CD1c-positive myeloid dendritic cell (primary cell): ENCODE data around the gene ATG4B.

Experiments used
- DNase-seq: peaks from one replicate; pipeline ENCODE4 v3.0.0-alpha.2; 2016; ENCODE audit errors: extremely low spot score

ATG4B gene

DNA sequence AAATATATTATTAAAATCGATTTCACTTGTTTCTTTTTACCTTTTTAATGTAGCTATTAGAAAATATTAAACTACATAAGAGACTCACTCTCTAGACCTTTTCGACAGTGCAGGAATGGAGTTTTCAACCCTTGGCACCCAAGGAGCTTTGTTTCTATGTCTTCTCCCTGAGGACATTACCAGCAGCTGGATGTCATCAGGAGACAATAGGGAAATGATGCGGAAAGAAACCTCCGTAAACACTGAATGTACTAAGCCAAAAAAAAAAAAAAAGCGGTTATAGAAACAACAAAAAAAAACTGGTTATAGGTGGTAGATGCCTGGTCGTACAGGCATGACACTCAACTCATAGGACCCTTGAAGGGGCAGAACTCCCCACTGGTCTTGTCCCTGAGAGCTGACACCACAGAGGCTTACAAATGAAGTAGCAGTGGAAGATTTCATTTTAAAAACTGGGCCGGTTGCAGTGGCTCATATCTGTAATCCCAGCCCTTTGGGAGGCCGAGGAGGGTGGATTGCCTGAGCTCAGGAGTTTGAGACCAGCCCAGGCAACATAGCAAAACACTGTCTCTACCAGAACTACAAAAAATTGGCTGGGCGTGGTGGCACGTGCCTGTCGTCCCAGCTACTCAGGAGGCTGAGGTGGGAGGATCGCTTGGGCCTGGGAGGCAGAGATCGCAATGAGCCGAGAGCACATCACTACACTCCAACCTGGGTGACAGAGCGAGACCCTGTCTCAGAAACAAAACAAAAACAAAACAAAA lies 24.3 kb upstream of the ATG4B start:
- DNase-seq, result no peak

GRCh38 chr2:241615041-241615440 lies 22.5 kb upstream of the ATG4B start:
- DNase-seq, result no peak

- no peak for DNase-seq
Observed at GRCh38 chr2:241615522-241616052, 21.9 kb upstream of the ATG4B start.

GRCh38 chr2:241616168-241617125 lies 21.0 kb upstream of the ATG4B start:
- DNase-seq, result no peak

- DNase-seq, result peak; percentile 55
Observed at GRCh38 chr2:241617431-241618154, 19.9 kb upstream of the ATG4B start.

DNA sequence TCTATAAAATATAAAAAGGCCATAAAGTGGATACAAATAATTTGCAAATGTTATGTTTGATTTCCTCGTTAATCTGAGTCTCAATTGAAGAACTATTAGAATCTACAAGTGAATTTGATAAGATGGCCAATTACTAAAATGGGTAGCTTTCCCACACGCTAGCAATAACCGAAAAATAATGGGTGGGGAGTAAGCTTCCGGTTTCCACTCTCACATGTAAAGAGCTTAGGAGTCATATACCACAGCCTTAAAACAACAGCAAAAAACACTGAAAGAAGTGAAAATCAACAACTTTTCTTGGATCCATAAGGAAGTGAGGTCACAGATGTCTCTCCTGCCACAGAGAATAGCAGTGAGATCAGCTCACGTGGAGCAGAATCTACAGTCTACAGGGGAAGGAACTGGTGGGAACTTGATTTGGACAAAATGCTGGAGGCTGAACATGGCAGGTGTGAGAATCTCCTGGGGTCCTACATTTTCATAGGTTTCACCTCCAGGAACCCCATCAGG lies 19.1 kb upstream of the ATG4B start:
- DNase-seq, result no peak

DNA sequence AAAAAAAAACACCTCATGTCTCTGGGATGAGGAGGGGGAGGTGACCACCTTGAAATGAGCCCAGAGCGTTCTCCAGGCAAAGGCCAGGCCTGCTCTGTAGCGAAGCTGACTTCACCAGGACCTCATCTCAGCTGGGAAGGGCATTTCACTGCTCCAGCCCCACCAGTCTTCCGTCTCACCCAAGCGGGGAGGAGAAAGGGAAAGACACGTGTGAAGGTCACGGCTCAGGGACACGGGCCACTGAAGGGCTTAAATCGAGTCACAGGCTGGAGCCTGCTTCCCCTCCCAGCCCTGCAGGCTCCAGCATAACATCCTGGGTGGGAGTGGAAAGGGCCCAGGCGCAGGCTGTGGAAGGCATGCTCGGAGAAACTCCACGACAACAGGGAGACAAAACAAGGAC lies 18.7 kb upstream of the ATG4B start:
- no peak for DNase-seq

DNA sequence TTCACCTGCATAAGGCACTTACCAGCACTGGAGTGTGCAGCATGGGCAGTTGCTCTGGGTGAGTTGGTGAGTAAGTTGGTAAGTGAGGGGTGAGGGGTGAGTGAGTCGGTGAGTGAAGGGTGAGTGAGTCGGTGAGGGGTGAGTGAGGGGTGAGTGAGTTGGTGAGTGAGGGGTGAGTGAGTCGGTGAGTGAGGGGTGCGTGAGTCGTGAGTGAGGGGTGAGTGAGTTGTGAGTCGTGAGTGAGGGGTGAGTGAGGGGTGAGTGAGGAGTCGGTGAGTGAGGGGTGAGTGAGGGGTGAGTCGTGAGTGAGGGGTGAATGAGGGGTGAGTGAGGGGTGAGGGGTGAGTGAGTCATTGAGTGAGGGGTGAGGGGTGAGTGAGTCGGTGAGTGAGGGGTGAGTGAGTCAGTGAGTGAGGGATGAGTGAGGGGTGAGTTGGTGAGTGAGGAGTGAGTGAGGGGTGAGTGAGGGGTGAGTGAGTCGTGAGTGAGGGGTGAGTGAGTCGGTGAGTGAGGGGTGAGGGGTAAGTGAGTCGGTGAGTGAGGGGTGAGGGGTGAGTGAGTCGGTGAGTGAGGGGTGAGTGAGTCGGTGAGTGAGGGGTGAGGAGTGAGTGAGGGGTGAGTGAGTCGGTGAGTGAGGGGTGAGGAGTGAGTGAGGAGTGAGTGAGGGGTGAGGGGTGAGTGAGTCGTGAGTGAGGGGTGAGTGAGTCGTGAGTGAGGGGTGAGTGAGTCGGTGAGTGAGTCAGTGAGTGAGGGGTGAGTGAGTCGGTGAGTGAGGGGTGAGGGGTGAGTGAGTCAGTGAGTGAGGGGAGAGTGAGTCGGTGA lies 17.7 kb upstream of the ATG4B start:
- no peak for DNase-seq

- DNase-seq, result peak; percentile 37
Observed at GRCh38 chr2:241620419-241620769, 17.1 kb upstream of the ATG4B start.

- DNase-seq, result no peak
Observed at GRCh38 chr2:241627675-241628074, 9.8 kb upstream of the ATG4B start.

DNA sequence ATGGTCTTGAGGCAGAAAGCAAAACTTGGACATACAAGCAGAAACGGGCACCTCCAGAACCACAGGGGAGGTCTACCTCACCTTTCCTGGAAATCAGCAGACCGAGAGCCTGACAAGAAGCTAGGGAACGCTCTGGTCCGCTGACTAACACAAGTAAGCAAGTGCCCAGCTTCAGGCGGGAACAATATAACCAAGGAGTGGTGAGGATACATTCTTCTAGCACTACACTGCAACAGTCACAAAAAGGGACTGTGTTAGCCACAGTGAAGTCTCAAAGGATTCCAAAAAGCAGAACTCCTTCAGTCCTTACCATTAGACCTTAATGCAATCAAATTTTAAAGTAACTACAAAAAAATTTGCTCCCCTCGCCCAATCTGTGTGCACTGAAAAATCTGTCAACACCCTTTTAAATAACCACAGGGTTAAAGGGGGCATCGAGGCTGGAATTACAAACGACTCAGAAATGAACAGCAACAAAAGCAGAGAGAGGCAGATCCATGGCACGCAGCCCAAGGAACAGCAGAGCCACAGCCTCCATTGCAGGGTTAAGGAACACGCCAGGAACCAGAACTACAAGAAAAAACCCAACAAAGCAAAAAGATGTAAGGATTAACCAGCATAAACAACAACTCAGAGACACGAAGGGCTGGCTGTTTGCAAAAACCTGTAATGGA lies 7.6 kb upstream of the ATG4B start:
- DNase-seq, result no peak

DNA sequence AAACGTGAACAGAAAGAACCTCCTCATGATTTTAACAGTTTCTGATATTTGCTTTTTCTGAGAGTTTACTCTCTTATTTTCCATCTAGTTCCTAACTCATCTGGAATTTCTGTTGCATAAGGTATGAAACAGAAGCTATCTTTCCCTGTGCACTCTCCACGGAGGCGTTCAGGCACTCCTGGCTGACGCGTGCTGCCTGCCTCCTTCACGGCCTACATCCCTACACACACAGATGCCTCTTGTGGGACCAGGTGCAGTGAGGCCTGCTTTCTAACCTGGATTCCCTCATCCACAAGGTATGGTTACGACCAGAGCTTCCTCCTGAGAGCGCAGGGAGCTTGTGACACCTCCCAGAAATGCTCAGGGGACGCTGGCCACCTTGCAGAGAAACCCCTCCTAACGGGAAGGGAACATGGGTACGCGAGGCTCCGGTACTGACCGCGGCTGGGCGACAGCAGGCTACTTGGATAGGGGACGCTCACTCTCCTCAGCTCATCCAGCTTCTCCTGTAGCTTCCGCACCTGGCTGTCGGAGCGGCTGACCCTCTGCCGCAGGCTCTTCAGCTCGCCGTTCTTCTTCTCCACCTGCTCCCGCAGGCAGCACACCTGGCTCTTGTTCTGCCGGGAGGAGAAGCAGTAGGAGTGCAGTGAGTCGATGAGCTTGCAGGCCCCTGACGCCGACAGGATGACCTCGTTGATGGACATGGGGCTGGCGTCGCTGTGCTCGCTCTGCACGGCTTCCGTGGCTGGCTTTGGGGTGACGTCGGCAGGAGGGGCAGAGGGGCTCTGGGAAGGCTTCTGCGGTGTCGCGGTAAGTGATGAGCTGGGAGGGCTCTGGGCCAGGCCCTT lies 4.8 kb upstream of the ATG4B start:
- no peak for DNase-seq

GRCh38 chr2:241633561-241633960 lies 3.9 kb upstream of the ATG4B start:
- no peak for DNase-seq

DNA sequence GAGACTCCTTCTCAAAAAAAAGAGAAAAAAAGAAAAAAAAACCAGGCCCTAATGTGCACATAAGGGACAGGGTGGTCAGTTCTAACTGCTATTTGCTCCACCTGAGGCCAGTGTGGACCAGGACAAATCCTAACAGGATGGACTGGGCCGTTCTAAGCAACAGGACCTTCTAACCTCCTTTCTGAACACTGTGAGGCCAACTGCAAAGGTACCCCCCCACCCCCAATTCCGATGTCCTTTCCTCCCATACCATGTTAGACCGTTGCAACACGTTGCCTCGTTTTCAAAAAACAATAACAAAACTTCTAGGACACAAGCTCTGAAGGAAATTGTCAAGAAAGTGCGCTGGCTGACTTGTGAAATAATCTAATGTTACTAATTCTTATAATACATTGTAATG lies 1.7 kb upstream of the ATG4B start:
- DNase-seq, result no peak

DNA sequence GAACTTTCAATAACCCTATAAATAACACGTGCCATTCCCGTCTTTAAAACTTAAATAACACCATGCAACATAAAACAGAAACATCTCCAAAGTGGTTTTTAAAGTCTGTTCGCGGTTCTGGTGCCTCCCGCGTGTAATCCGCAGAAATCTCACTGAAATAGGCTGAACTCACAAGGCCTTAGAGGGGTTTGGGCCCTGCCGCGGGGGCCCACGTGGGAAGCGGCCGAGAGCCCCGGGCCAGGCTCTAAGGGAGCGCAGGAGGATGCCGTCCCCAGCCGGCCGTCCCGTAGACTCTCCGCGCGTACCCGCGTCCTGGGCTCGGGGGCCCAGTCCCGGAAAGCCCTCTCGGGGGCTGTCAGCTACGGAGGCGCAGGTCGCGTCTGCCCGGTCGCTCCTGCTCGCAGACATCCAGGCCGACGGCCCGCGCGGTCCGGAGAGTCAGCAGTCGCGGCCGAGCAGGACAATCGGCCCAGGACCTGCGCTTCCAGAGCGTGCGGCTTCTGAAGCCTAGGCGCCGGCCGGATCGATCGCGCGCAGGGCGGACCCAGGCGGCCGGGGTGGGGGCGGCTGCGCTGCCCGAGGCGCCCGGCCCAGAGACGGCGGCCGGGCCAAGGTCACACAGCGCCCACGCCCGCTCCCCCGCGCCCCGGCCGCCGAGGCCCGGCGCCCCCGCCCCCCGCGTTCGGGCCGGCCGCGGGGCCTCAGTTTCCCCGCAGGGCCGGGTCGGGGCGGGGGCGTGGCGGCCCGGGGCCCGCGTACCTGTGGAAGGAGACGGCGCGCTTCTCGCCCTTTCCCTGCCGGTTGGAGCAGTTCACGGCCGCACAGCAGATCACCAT lies 1.1 kb upstream of the ATG4B start:
- DNase-seq, result peak; percentile 22

- peak; percentile 79 for DNase-seq
Observed at GRCh38 chr2:241637795-241638660, 535 bp downstream of the ATG4B start.

DNA sequence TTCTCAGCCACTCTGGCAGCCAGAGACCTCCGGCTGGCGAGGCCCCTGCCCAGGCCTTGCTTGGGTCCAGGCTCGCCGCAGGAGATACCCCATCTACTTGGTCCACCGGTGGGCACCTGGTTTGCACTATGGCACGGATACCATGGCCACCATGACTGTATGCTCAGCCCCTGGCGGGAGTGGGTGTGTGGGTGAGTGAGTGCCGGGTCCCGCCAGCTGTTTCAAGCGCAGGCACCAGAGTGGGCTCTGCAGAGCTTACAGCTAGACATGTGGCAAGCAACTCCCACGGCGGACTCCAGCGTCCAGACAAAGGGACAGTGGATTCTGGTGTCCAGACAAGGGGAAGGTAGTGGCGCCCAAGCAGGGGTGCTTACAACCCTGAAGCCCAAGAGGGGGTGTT lies 1.4 kb downstream of the ATG4B start:
- DNase-seq, result no peak

DNA sequence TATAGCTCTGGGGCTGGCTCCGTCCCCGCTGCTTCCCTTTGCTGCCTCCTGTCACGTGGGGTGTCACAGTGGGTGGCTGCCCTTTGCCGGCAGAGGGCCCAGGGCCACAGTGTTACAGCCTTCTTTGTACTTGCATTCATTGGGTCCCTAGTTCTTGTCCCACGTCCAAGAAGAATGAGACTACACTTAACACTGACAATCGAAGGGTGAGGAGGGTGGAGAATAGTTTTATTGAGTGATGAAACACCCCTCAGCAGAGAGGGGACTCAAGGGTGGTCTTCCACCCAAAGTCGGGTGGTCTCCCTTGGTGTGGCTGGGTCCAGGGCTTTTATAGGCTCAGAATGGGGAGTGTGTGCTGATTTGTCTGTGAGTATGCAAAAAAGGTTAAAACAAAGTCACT lies 1.9 kb downstream of the ATG4B start:
- no peak for DNase-seq
